H1 (cell line): ENCODE results near the gene TRABD2A. TPM values are rescaled to one million over a fixed set of nuclear protein-coding genes. Genes with fewer than 3 reads are reported as not detected.

Experiments
- CTCF ChIA-PET: fragments of 300-600 bp; sonication (Branson Sonifier 250); formaldehyde crosslinking; loops from one replicate; lab custom pipeline; 2021; ENCODE audit not compliant: partially characterized antibody; lab: Charles Lee
- POLR2A ChIA-PET: fragments of 300-600 bp; sonication (Branson Sonifier 250); formaldehyde crosslinking; loops from one replicate; lab custom pipeline; 2021; ENCODE audit warnings: inconsistent platforms; ENCODE audit not compliant: partially characterized antibody; lab: Charles Lee
- DNase-seq, 2 experiments: peaks; one replicate each; pipeline versions ENCODE4 v3.0.0 to v3.0.0-alpha.2; 2010 to 2022; ENCODE audit warnings: low spot score in 2 of 2, low read depth in 1 of 2, mixed read lengths in 1 of 2
- FAIRE-seq: peaks from 2 replicates; lab custom pipeline; 2011; peaks lifted over from hg19 to GRCh38; lab: Jason Lieb, UNC
- H2AFZ ChIP-seq: 2 replicates; pipeline ENCODE4 v1.8.1; 2012; ENCODE audit warnings: low read length, inconsistent platforms
- H2AK5ac ChIP-seq: 2 replicates; pipeline ENCODE4 v1.6.1; 2013; ENCODE audit warnings: low read depth, low read length
- H2BK120ac ChIP-seq: replicated peaks from 2 replicates; pipeline ENCODE3; 2013; ENCODE audit warnings: low read depth, low read length, inconsistent platforms
- H2BK12ac ChIP-seq: 2 replicates; pipeline ENCODE4 v1.6.1; 2013; ENCODE audit warnings: low read depth, low read length
- H2BK15ac ChIP-seq: 2 replicates; pipeline ENCODE4 v1.6.1; 2013; ENCODE audit warnings: low read length
- H2BK20ac ChIP-seq: 2 replicates; pipeline ENCODE4 v1.6.1; 2013; ENCODE audit warnings: low read length
- H2BK5ac ChIP-seq: 2 replicates; pipeline ENCODE4 v1.6.1; 2013; ENCODE audit warnings: low read depth, low read length
- H3K14ac ChIP-seq: 2 replicates; pipeline ENCODE4 v1.6.1; 2013; ENCODE audit warnings: inconsistent platforms; ENCODE audit not compliant: insufficient read length
- H3K18ac ChIP-seq: 2 replicates; pipeline ENCODE4 v1.6.1; 2013; ENCODE audit warnings: low read length; ENCODE audit errors: extremely low read depth
- H3K23ac ChIP-seq: 2 replicates; pipeline ENCODE4 v1.6.1; 2013; ENCODE audit warnings: inconsistent platforms; ENCODE audit not compliant: insufficient read length
- H3K23me2 ChIP-seq: 2 replicates; pipeline ENCODE4 v1.6.1; 2013; ENCODE audit warnings: low read depth, low read length
- H3K27ac ChIP-seq: 2 replicates; pipeline ENCODE4 v1.6.1; 2011; ENCODE audit warnings: low read depth, low read length, inconsistent platforms
- H3K27me3 ChIP-seq, 4 experiments: replicated peaks in 1 of 4; 1 replicate in 1 of 4; 2 replicates in 3 of 4; pipeline versions ENCODE4 v1.6.1 to v1.8.1; 2011 to 2013; ENCODE audit warnings: low read length in 3 of 4, mild to moderate bottlenecking in 3 of 4, inconsistent platforms in 2 of 4, mixed read lengths in 2 of 4, moderate library complexity in 1 of 4; ENCODE audit not compliant: control insufficient read depth in 3 of 4, insufficient read depth in 3 of 4; ENCODE audit errors: extremely low read depth in 1 of 4
- H3K36me3 ChIP-seq, 4 experiments: 2 replicates each; pipeline versions ENCODE4 v1.6.1 to v1.8.1; 2011 to 2013; ENCODE audit warnings: mild to moderate bottlenecking in 4 of 4, low read length in 3 of 4, moderate library complexity in 2 of 4, control low read depth in 1 of 4, inconsistent platforms in 1 of 4; ENCODE audit not compliant: insufficient read depth in 4 of 4, control insufficient read depth in 2 of 4
- H3K4ac ChIP-seq: replicated peaks from 2 replicates; pipeline ENCODE3; 2013; ENCODE audit warnings: low read length, low read depth, mixed read lengths, inconsistent platforms; ENCODE audit not compliant: insufficient read length
- H3K4me1 ChIP-seq, 4 experiments: replicated peaks in 1 of 4; 1 replicate in 1 of 4; 2 replicates in 3 of 4; pipeline versions ENCODE4 v1.6.1 to v1.8.1; 2011 to 2013; ENCODE audit warnings: low read length in 3 of 4, inconsistent platforms in 2 of 4, mixed read lengths in 1 of 4; ENCODE audit not compliant: insufficient read depth in 4 of 4, control insufficient read depth in 3 of 4
- H3K4me2 ChIP-seq, 2 experiments: 2 replicates each; pipeline versions ENCODE4 v1.6.1 to v1.8.1; 2011 to 2013; ENCODE audit warnings: low read depth in 2 of 2, low read length in 2 of 2, control low read depth in 1 of 2, inconsistent platforms in 1 of 2, mild to moderate bottlenecking in 1 of 2; ENCODE audit not compliant: insufficient read depth in 1 of 2
- H3K4me3 ChIP-seq, 4 experiments: fragments of 200-600, 300-600 bp in 1 of 4; sonication (generic), shearing (Covaris generic), sonication (Bioruptor Twin) in 1 of 4; 2 replicates each; pipeline versions ENCODE4 v1.5.1 to v1.8.1; 2011 to 2016; ENCODE audit warnings: low read length in 4 of 4, low read depth in 3 of 4, control low read depth in 2 of 4, inconsistent platforms in 2 of 4, mild to moderate bottlenecking in 2 of 4, mixed read lengths in 1 of 4, moderate library complexity in 1 of 4; ENCODE audit not compliant: insufficient read depth in 2 of 4; ENCODE audit errors: extremely low read depth in 1 of 4
- H3K56ac ChIP-seq: replicated peaks from 2 replicates; pipeline ENCODE3; 2013; ENCODE audit warnings: low read depth, mild to moderate bottlenecking, mixed read lengths, low read length, inconsistent platforms; ENCODE audit not compliant: insufficient read length
- H3K79me1 ChIP-seq: 2 replicates; pipeline ENCODE4 v1.6.1; 2013; ENCODE audit warnings: low read depth, low read length, control low read depth
- H3K79me2 ChIP-seq, 2 experiments: 2 replicates each; pipeline versions ENCODE4 v1.6.1 to v1.8.1; 2012 to 2013; ENCODE audit warnings: low read length in 2 of 2, mild to moderate bottlenecking in 2 of 2, inconsistent platforms in 1 of 2; ENCODE audit not compliant: insufficient read depth in 2 of 2, control insufficient read depth in 1 of 2
- H3K9ac ChIP-seq, 4 experiments: replicated peaks in 1 of 4; 1 replicate in 1 of 4; 2 replicates in 3 of 4; pipeline versions ENCODE4 v1.6.1 to v1.8.1; 2011 to 2013; ENCODE audit warnings: low read depth in 3 of 4, low read length in 3 of 4, control low read depth in 2 of 4, mild to moderate bottlenecking in 2 of 4, moderate library complexity in 2 of 4, inconsistent platforms in 1 of 4; ENCODE audit errors: extremely low read depth in 1 of 4
- H3K9me3 ChIP-seq, 2 experiments: 2 replicates each; pipeline versions ENCODE4 v1.6.1 to v1.8.1; 2012 to 2013; ENCODE audit warnings: mild to moderate bottlenecking in 2 of 2, moderate library complexity in 2 of 2, control low read depth in 1 of 2, inconsistent platforms in 1 of 2, low read depth in 1 of 2, low read length in 1 of 2, mixed read lengths in 1 of 2; ENCODE audit not compliant: insufficient read depth in 2 of 2
- H4K20me1 ChIP-seq, 2 experiments: replicated peaks in 1 of 2; 2 replicates each; pipeline versions ENCODE3 to v1.8.1; 2011 to 2013; ENCODE audit warnings: inconsistent platforms in 2 of 2, low read length in 2 of 2, mild to moderate bottlenecking in 1 of 2; ENCODE audit not compliant: insufficient read depth in 2 of 2, control insufficient read depth in 1 of 2
- H4K5ac ChIP-seq: 2 replicates; pipeline ENCODE4 v1.6.1; 2013; ENCODE audit warnings: low read length, low read depth, mixed read lengths, inconsistent platforms; ENCODE audit not compliant: insufficient read length
- H4K8ac ChIP-seq: 2 replicates; pipeline ENCODE4 v1.8.0; 2013; ENCODE audit warnings: mild to moderate bottlenecking, moderate library complexity, low read length, inconsistent platforms; ENCODE audit not compliant: insufficient read depth; ENCODE audit errors: extremely low read depth
- H4K91ac ChIP-seq: replicated peaks from 2 replicates; pipeline ENCODE3; 2013; ENCODE audit warnings: low read length, mixed read lengths, inconsistent platforms; ENCODE audit not compliant: insufficient read length
- CEBPB ChIP-seq: IDR thresholded peaks from 2 replicates; pipeline ENCODE4 v1.6.1; 2012; ENCODE audit warnings: low read depth, low read length
- CHD1 ChIP-seq: IDR thresholded peaks from 2 replicates; pipeline ENCODE4 v1.6.1; 2012; ENCODE audit warnings: low read depth, low read length, improper control_type of control experiment
- KDM1A ChIP-seq: fragments of 200-600, 300-600 bp; sonication (generic); IDR thresholded peaks from 2 replicates; pipeline ENCODE4 v1.7.1; 2016; ENCODE audit warnings: mild to moderate bottlenecking, low read length, borderline replicate concordance
- RAD21 ChIP-seq, 2 experiments: IDR thresholded peaks in 1 of 2; conservative IDR thresholded peaks in 1 of 2; 2 replicates each; pipeline ENCODE4 v1.6.1; 2011; ENCODE audit warnings: low read depth in 2 of 2, low read length in 2 of 2, improper control_type of control experiment in 1 of 2, inconsistent platforms in 1 of 2, mild to moderate bottlenecking in 1 of 2, moderate library complexity in 1 of 2
- SP1 ChIP-seq: IDR thresholded peaks from 2 replicates; pipeline ENCODE4 v1.6.1; 2011; ENCODE audit warnings: low read depth, low read length
- YY1 ChIP-seq: IDR thresholded peaks from 2 replicates; pipeline ENCODE4 v1.6.1; 2011; ENCODE audit warnings: low read depth, mild to moderate bottlenecking, low read length
- WGBS, 2 experiments: shearing (Covaris generic) in 1 of 2; methylation state at CpG; one replicate each; pipeline versions ENCODE4 v1.1.6 to v1.1.7; 2013 to 2015; ENCODE audit warnings: low lambda C conversion rate in 2 of 2, mixed read lengths in 2 of 2, inconsistent platforms in 1 of 2, low coverage in 1 of 2, missing lambda C conversion rate in 1 of 2; ENCODE audit not compliant: insufficient replicate concordance in 2 of 2, insufficient coverage in 1 of 2, insufficient read length in 1 of 2; ENCODE audit errors: extremely low coverage in 1 of 2, missing lambda C conversion rate in 1 of 2; 5-methylcytosine and 5-hydroxymethylcytosine counted together
- polyA plus RNA-seq, 7 experiments: library from polyadenylated mRNA; depleted of rRNA in 3 of 7; stranded (reverse) in 5 of 7; unstranded in 2 of 7; fragments of >200 nt in 5 of 7; fragments of 200-250 nt in 2 of 7; gene quantifications; 1 replicate in 5 of 7; 2 replicates in 1 of 7; 4 replicates in 1 of 7; pipeline versions ENCODE4 v1.2.1 to v1.2.3, GENCODE V29; 2011 to 2013; ENCODE audit warnings: missing spikeins in 2 of 7, mixed read lengths in 2 of 7
- total RNA-seq: library from RNA; stranded (reverse); fragmentation: NEBNext Ultra II Directional; extraction: Animal tissue kit (Norgen Biotek cat#: 25700); gene quantifications from 2 replicates; pipeline ENCODE4 v1.2.1, GENCODE V29; 2021

Gene TRABD2A
- total and polyA plus RNA-seq, 2 of the 8 experiments (the other 6 are each of a cell fraction or from before 2014, with no cell fraction given) = 17.3 to 18.6 TPM

DNA sequence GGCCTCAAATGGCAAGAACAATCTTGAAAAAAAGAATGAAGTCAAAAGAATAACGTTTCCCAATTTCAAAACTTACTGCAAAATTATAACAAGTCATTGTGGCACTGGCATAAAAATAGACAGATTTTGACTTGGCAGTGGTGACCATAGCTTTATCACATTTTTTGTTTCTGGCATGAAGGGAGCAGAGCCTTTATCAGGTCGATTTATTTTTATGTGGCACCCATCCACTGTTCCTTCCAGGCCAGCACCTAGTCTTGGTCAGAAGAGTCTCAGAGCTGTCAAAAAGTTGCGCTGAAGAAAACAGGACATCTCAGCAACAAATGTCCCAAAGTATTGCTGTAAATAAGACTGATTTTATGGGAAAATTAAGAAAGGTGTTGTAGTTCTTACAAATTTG lies 92.4 kb downstream of the TRABD2A start:
- H4K91ac ChIP-seq = no peak overlapping the region
- no peak overlapping the region for H2AK5ac ChIP-seq
- H2BK120ac ChIP-seq = no peak overlapping the region
- H2BK5ac ChIP-seq = no peak overlapping the region
- WGBS, 2 experiments = 85% methylated on average over 3 of the region's 3 CpGs; no CpG with 5 or more reads in 1 of the 2 experiments
- H2BK15ac ChIP-seq = no peak overlapping the region
- no peak overlapping the region for H3K14ac ChIP-seq
- H3K56ac ChIP-seq = no peak overlapping the region
- no peak overlapping the region for H3K27ac ChIP-seq
- no peak overlapping the region for H4K5ac ChIP-seq
- H3K27me3 ChIP-seq = no peaks in the 10 kb centered on the region
- no peak overlapping the region for H3K9ac ChIP-seq
- no peaks in the 10 kb centered on the region; a peak in 1 of 4 replicates for H3K9me3 ChIP-seq
- DNase-seq = no peak
- no peaks in the 10 kb centered on the region for H4K20me1 ChIP-seq
- H2BK12ac ChIP-seq = no peak overlapping the region
- no peaks in the 10 kb centered on the region for H3K4me1 ChIP-seq
- no peaks in the 10 kb centered on the region for H3K79me2 ChIP-seq
- H3K4ac ChIP-seq = no peak overlapping the region
- no peak overlapping the region for H3K18ac ChIP-seq
- H2BK20ac ChIP-seq = no peak overlapping the region
- ChIA-PET CTCF (no interaction called here), POLR2A (no interaction called here)
- H3K23ac ChIP-seq = no peak overlapping the region
- H3K36me3 ChIP-seq = no peaks in the 10 kb centered on the region
- no peak overlapping the region for H3K4me3 ChIP-seq
- no peak overlapping the region for H4K8ac ChIP-seq
- H3K79me1 ChIP-seq = no peaks in the 10 kb centered on the region
- H3K23me2 ChIP-seq = no peaks in the 10 kb centered on the region
- TF ChIP-seq SP1 (no peak), CEBPB (no peak), RAD21 (IDR thresholded peaks at IDR 0.05 in 1 of 2, conservative IDR thresholded peaks at IDR 0.05 in 1 of 2; ENCODE audit: low read depth in 2 of 2, low read length in 2 of 2) (no peak), YY1 (no peak), CHD1 (no peak), KDM1A (no peak)
- no peak for FAIRE-seq
- H3K4me2 ChIP-seq = no peak overlapping the region
- H2AFZ ChIP-seq = no peak overlapping the region
